HFF-Myc (cell line): Measurements from ENCODE around the gene TRIM15.
"Not testable (repeated sequence)": the region's sequence is repeated elsewhere in the genome, so short reads cannot be mapped to it uniquely, and the experiment has no call there.

Experiments used
- DNase-seq: peaks from one replicate; pipeline ENCODE4 v3.0.0-alpha.2; 2011; ENCODE audit warnings: low read depth; ENCODE audit errors: extremely low read depth
- H3K4me3 ChIP-seq: replicated peaks from 2 replicates; pipeline ENCODE4 v1.5.1; 2011; ENCODE audit warnings: low read depth, mild to moderate bottlenecking, control low read depth, low read length
- CTCF ChIP-seq: IDR thresholded peaks from 2 replicates; pipeline ENCODE4 v1.5.1; 2012; ENCODE audit warnings: mild to moderate bottlenecking, low read depth, low read length, control low read depth; ENCODE audit errors: missing control alignments

The TRIM15 gene

GRCh38 chr6:30214657-30214982, 51.3 kb downstream of the TRIM15 start:
- DNase-seq, result no peak
- H3K4me3 ChIP-seq, result peak overlapping the region; percentile 93
- TF ChIP-seq CTCF, result no peak

GRCh38 chr6:30216096-30216495, 52.8 kb downstream of the TRIM15 start:
- DNase-seq, result no peak
- H3K4me3 ChIP-seq, result no peak overlapping the region
- TF ChIP-seq CTCF, result no peak

GRCh38 chr6:30219244-30219643, 55.9 kb downstream of the TRIM15 start:
- DNase-seq, result no peak
- peak; percentile 91 for TF ChIP-seq CTCF
- H3K4me3 ChIP-seq, result no peak overlapping the region

GRCh38 chr6:30221395-30221794, 58.0 kb downstream of the TRIM15 start:
- not testable (repeated sequence) for H3K4me3 ChIP-seq, DNase-seq

- not testable (repeated sequence) for DNase-seq, H3K4me3 ChIP-seq
Measured at GRCh38 chr6:30221956-30222355, 58.6 kb downstream of the TRIM15 start.
